Stimulated activated CD8-positive, alpha-beta memory T cell treated with anti-CD3 and anti-CD28 coated beads, Interleukin-15, amount 100 ng/mL, for 48 hours (primary cell): ENCODE results near the gene PIK3C2A.
A peak's percentile ranks its signal among the peaks of the same experiment; 100 is the strongest.

Experiments used
- DNase-seq, 2 donors: peaks; one replicate each; pipeline ENCODE4 v3.0.0-alpha.2; 2020; ENCODE audit warnings: low read depth in 2 of 2

The PIK3C2A gene

DNA sequence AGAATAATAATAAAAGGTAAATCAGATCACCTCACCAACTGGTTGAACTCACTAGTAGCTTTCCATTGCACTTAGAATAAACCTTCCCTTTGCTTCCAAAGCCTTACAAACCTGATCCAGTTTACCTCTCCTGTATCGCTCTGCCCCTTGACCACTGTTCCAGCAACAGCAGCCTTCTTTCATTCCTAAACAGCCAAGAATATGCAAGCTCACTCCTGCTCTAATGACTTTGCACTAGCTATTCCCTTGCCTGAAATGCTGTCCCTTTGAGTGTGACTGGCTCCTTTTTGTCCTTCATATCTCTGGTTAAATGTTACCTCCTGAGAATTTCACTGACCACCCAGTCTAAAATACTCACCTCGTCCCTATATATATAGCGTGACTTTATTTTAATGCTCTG, 9.6 kb upstream of the PIK3C2A start:
- DNase-seq: no peak

DNA sequence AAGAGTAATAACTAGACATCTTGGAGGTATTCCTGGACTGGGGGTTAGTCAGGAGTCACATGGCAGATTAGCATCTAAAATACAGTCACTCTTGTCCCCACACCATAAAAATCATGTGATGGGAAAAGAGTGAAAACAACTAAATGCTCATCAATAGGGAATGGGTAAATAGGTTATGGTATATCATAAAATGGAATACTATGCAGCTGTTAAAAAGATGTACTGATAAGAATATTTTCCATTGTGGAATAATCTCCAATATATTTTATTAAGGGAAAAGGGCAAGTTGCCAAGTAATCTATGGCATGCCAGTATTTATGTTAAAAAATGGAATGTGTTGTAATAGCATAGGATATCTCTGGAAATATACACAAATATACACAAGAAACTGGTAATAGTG, 6.6 kb upstream of the PIK3C2A start:
- DNase-seq: no peak

DNA sequence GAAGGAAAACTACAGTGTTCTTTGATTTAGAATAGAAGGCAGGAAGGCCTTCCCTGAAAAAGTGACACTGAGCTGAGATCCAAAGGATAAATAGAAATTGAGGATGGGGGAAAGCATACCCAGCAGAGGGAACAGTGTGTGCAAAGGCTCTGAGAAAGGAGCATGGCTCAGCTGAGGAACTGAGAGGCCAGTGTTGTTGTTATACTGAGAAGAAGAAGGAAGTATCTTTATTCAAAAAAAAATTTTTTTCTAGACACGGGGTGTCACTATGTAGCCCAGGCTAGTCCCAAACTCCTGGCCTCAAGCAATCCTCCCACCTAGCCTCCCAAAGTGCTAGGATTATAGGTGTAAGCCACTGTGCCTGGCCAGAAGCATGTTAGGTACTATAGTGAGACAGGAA, 3.5 kb upstream of the PIK3C2A start:
- no peak for DNase-seq

DNA sequence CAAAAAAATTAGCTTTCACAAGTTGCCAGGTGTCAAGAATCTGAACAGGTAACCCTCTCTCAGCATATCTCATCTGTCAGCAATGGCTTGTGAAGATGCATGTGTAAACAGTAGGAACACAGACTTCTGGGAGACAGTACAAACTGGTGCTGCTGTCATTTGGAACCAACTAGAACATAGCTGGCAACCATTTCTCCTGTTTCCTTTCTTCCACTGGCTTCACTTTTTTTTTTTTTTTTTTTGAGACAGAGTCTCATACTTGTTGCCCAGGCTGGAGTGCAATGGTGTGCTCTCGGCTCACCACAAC, 2.1 kb upstream of the PIK3C2A start:
- DNase-seq: no peak

DNA sequence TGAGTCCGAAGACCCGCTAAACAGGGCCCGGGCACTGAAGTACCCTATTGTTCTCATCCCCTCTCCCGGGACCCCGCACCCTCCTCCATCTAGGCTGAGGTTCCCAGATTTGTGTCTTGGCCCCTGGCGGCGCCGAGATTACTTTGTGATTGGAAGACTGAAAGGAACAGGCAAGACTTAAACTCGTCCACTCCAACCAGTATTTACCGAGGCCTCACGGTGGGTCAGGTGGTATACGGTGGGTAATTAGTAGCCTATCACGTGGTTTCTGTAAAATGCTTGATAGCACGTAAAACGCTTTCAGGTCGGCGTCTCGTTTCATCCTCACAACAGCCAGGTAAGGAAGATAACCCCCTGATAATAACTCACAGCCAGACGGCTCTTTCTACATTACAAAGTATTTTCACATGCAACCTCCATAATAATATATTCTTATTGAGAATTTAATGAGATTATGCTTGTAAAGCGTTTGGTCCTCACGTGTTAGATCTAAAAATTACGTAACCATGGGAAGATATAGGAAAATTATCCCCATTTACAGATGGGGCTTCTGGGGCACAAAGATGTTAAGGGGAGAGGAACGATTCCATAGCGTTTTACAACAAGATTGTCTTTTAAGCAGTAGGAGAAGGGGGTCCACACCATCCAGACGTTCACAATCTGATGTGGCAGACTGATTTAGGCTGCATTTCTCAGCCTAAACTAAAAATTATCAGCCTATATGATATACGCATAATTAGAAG, 642 bp upstream of the PIK3C2A start:
- DNase-seq: peak; percentile 3 to 10

DNA sequence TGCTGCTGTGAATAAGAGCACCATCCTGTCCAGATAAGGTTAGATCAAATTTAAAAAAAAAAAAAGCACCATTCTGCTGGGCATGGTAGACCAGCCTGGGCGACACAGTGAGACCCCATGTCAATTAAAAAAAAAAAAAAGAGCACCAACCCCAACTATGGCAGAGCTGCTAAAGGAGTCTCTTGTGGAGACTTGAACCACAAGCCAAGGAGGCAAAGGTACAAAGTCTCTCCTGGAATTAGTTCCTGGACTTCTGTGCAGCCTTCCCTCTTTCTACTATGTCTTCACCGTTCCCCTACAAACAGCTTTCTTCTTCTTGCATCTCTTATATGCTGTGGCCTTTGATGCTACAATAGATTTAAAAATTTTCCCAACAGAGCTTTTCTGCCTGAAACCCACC, 1.3 kb downstream of the PIK3C2A start:
- DNase-seq: no peak

DNA sequence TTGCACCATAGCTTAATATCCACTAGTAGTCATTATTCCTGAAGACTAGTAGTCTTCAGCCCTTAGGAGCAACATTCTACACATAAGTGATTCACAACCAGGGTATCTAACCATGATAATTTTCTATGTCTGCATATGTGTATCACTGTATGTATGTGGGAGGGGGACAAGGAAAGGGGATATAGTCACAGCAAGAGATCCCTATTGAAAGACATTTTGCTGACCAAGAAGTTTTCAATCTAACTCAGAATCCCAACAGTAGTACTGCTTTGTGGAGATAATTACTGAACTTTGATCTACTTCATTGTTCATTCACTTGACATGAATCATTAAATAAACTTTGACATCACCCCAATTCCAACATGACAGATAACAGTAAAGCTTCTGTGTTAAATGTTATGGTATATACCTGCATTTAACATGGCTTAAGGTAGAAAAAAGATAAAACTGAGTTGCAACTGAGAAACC, 10.3 kb downstream of the PIK3C2A start:
- no peak for DNase-seq

DNA sequence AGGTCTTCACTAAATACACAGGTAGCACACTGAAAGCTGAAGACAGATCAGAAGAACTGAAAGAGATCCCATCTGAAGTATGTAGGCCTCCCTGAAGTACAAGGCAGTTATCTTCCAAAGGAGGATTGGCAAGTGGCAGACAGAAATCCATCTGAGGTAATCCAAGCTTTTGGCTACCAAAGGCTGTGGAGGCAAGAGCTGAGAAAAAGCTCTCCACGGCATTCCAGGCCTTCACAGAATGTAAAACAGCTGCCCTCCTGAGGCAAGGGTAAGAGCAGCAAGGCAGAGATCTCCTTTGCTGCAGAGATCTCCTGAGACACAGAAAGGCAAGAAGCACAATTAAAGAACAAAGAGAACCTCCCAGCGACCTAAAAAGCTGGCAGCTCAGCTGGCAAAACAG, 19.1 kb downstream of the PIK3C2A start:
- DNase-seq: no peak

DNA sequence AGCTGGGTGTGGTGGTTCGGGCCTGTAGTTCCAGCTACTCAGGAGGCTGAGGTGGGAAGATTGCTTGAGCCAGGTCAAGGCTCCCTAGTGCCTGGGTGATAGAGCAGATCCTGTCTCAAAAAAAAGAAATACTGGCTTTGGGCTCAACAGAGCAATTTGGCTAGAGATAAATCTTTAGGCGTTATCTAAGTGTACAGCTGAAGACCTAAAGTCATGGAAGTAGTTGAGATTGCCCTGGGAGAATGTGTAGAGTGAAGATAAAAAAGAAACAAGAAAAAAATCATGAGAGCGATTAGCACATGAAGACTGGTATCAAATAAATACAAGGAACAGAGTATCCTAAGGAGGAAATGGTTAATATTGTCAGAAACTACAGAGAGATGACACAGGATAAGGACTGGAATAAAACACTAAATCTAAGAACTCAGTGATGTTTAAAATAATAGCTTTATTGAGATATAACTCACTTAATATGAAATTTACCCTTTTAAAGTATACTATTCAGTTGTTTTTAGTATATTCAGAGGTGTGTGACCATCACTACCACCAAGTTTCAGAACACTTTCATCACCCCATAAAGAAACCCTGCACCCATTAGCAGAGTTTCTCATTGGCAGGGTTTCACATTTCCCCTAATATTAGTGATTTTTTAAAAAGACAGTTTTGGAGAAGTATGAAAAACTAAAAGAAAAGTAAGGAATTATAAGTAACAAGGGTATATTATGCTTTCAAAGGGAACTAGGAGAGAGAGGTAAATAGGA, 20.7 kb downstream of the PIK3C2A start:
- DNase-seq: no peak

DNA sequence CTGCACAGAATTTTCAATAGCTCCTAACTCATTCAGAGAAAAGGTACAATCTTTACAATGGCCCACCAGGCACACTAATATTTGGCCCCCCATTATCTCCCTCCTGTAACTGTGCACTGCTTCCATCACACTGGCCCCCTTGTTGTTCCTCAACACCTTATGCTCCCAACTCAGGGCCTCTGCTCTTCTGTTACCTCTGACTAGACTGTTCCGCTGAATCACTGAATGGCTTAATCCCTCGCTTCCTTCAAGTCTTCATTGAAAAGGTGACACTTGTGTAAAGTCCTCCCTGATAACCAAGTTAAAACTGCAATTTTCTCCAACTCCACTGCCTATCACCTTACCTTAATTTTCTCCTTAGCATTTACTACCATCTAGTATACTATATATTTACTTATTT, 21.8 kb downstream of the PIK3C2A start:
- DNase-seq: no peak

DNA sequence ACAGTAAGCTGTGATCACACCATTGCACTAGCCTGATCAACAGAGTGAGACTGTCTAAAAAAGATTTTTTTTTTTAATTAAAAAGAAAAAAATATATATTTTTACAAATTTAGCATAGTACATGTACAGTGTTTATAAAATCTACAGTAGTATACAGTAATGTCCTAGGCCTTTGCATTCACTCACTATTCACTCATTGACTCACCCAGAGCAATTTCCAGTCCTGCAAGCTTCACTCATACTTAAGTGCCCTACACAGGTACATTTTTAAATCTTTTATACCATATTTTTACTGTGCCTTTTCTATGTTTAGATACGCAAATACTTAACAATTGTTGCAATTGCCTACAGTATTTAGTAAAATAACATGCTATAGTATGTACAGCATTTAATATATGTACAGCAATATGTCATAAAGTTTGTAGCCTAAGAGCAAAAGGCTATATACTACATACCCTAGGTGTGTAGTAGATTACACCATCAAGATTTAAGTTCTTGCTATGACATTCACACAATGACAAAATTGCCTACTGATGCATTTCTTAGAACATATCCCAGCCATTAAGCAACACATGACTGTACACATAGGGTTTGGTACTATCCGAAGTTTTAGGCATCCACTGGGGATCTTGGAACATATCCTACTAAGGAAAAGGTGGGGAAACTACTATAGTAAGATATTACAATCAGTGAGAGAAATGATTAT, 22.8 kb downstream of the PIK3C2A start:
- DNase-seq: no peak

DNA sequence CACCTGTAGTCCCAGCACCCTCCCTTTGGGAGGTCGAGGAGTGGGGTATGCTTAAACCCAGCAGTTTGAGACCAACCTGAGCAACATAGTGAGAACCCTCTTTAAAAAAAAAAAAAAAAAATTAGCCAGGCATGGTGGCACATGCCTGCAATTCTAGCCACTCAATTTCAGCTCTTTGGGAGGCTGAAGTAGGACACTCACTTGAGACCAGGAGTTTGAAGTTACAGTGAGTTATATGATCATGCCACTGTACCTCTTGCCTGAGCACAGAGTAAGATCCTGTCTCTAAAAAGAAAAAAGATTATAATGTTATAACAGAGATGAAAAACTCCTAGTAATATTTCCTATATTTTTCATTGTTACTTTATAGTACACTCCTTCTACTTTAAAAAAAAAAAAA, 23.9 kb downstream of the PIK3C2A start:
- DNase-seq: no peak

DNA sequence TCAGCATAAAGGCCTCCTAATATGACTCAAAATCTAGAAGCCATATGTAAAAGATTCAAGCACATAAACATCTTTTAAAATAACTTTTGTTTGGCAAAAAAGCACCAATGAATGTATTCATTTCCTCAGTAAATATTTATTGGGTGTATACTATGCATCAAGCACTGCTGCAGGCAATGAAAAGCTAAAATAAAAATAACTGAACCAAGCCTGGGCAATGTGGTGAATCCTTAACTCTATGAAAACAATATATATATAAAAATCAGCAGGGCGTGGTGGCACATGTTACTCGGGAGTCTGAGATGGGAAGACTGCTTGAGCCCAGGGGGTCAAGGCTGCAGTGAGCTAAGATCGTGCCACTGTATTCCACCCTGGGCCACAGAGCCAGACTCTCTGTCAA, 27.8 kb downstream of the PIK3C2A start:
- DNase-seq: no peak

DNA sequence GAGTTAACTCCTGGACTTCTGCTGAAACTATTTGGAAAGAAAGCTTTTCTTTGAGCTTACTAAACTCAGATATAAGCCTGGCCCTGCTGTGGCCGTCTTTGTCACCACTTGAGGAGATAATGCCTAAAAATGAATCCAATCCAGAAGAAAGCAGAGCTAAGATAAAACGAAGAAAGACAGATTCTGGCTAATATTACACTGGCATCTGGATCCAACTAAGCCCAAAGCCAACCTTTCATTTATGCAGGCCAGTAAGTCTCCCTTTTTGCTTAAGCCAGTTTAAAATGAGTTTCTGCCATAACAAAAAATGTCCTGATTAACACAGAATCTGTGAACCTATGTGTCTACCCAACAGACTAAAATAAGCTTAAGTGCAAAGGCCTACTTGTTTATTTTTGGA, 34.5 kb downstream of the PIK3C2A start:
- no peak for DNase-seq

DNA sequence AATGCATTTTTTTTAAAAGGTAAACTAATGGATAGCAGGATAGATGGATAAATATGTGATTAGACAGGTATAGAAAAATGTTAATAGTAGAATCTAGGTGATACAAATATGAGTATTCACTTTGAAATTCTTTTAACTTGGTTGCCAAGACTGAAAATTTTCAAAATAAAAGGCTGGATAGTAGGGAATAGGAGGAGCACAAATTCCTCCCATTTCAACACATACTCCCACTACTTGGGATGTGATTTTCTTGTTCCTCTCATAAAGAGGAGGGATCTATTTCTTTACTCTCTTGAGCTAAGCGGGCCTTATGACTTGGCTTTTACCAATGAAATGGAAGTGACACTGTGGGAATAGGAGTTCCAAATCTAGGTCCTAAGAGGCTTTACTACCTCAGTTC, 35.9 kb downstream of the PIK3C2A start:
- no peak for DNase-seq

DNA sequence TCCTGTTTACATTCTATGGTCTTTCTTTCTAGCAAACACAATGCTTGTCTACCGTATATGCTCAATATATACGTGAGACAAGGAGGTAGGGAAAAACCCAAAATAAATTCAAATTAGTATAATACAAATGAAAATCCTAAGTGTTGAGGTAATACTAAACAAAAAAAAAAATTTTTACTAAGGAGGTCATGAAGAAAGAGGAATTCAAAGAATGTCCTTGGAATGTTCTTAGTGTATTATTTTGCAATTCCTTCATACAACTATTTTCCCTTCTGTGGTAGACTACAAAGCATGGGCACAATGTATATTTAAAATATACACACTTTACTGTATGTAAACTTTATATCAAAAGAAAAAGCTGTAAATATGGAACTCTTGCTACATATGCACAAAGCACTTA, 36.4 kb downstream of the PIK3C2A start:
- DNase-seq: no peak

DNA sequence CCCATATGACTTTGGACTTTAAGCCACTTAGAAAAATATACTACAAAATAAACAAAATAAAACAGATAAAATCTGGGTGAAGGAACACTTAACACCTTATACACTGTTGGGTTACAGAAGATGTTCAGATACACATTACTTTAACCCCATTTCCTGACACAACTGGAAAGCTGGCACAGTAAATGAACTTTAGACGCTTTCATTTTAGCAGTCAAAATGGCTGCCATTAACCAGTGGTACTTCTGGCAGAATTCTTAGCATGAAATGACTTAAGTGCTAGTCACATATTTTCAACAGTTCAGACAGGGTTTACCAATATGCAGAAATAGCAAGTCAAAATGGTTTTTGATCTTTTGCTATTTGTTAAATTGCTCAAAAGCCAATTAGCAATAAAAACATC, 37.9 kb downstream of the PIK3C2A start:
- no peak for DNase-seq

DNA sequence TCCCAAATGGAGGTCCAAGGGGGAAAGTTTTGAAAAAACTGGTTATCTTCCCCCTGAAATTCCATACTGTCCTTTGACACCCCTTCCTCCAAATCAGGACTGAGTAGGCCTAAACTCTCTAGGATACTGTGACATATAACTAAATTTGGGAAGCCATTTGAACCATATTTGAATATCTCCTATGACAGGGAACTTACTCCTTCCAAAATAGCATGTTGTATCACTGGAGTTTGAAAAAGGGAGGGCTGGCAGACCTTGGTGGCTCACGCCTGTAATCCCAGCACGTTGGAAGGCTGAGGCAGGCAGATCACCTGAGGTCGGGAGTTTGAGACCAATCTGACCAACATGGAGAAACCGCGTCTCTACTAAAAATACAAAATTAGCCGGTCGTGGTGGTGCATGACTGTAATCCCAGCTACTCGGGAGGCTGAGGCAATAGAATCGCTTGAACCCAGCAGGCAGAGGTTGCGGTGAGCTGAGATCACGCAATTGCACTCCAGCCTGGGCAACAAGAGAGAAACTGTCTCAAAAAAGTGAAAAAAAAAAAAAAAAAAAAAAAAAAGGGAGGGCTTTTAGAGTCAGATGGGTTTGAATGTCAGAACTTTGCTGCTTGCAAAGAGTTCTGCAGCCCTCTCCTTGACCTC, 42.4 kb downstream of the PIK3C2A start:
- no peak for DNase-seq

DNA sequence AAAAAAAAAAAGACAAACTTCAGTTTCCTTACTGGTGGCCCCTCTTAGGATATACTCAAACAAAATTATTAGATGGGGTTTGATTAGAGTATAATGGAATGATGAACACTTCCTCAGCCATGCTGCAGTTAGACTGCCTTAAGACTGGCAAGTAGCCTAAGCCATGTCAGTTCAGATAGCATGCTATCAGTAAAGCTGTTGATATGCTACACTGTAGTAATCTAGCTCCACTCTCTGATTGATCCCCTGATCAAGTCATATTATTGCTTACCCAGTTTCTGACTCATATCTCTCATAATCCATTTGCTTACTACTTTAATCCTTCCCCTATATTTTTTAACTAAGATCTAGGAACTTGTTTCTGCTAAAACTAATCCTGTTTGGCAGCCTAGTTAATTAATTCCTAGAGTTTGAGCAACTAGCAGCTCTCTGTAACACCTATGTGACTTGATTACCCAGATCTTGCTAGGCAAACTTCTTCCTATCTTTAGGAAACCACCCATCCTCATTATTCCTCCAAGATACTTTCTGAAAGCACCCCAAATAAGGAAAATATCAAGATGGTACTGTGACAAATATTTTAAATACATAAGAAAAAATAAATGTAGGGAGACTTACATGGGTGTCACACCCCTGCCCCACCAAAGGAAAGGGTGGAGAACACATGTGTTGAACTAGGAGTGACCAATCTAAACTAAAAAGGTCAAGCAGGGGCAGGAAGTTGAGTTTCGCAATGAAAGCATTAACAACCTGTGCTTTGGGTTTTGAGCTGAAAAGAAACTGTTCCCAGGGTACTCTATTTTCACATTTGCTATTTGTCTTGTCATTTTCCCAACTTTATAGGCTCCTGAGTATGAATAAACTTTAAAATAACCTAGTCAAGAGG, 43.2 kb downstream of the PIK3C2A start:
- no peak for DNase-seq

DNA sequence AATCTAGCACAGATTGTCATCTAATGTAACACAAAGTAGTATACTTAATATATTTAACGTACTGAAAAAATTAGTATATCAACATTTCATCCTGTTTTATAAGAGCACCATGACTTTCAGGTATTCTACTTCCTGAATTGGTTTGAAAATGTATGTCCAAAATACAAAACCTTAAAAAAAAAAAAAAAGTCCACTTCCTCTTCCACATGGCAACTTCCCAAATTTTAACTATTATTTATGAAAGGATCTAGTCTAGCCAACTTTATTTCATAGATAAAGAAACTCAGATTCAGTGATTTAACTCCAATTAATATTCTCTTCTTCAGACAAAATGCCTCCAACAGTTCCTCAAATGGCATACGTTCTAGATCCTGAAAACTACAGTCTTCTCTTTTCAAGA, 44.0 kb downstream of the PIK3C2A start:
- no peak for DNase-seq

DNA sequence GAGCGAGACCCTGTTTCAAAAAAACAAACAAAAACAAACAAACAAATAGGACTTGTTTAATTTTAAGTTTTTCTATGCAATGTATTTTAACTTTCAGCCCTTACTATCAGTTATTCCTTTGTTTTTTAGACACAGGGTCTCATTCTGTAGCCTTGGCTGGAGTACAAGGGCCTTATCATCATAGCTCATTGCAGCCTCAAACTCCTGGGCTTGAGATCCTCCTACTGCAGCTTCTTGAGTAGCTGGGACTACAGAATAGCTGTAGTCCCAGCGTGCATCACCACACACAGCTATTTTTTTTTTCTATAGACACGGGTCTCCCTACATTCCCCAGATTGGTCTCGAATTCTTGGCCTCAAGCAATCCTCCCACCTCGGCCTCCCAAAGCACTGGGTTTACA, 44.5 kb downstream of the PIK3C2A start:
- no peak for DNase-seq

DNA sequence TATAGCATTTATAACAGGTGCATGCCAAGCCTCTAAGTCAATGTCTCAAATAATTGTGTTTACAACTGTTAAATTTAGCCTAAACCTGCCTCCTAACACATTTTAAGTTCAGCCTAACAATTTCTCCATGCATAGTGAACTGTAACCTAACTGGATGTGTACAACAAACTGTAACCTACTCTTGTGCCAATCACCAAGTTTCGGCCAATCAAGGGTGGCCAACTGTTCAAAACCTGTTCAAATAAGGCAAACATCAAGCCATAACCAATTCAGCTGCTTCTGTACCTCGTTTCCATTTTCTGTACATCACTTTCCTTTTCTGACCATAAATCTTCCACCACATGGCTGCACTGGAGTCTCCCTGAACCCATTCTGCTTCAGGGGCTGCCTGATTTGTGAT, 45.4 kb downstream of the PIK3C2A start:
- DNase-seq: no peak
